ENCODE results near the gene ARHGAP22.

ARHGAP22 gene

DNA sequence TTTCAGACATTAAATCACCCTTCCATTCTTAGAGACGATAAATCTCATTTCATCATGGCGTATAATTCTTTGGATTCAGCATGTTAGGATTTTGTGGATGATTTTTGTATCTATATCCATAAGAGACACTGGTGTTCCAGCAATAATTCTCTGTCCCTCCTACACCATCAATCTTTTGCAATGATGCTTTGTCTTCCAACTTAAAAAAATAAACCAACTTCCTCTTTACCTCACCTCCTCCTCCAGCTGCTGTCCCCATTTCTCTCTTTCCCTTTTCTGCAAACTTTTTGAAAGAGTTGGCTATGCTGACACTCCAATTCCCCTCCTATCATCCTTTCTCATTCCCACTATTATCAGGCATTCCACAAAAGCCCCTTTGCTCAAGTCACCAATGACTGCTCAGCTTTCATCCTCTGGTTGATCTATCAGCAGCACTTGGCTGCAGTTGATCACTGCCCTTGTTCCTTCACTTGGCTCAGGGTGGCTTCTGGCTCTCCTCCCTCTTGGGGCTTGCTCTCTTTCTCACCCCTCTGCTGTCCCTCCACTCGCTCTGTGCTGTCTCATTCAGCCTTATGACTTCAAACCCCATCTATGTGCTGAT lies 130.0 kb downstream of the ARHGAP22 start:
- DNase-seq: no peak

DNA sequence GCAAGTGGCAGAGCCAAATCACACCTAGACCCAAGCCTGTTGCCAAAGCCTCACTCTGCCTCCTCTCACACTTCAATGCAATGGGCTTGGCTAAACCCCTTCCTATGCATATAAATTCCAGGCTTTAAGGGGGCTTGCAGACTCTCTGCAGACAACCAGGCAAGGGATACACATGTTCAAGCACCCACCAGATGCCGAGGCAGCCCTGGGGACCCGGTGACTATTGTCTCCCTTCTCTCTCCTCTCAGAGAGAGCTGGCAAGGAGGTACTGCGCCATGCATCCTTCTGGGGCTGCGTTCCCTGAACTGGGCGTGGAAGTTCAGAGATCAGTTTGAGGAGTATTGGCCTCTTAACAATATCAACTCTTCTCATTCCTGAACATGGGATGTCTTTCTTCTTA lies 131.2 kb downstream of the ARHGAP22 start:
- no peak for DNase-seq

DNA sequence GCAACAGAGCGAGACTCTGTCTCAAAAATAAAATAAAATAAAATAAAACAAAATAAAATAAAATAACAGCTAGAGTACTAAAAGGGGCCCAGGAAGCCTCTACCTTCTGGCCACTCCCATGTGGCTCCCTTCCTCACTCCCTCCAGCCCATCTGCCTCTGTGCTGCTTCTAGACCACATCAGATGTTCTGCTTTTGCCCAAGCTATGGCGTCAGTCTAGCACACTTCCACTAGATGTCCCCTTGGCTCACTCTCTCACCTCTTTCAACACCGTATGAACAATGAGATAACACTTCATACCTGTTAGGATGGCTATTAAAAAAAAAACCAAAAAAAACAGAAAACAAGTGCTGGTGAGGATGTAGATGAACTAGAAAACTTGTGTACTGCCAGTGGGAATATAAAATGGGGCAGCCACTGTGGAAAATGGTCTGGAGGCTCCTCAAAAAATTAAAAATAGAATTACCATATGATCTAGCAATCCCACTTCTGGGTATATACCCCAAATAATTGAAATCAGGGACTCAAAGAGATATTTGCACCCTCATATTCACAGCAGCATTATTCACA lies 132.3 kb downstream of the ARHGAP22 start:
- DNase-seq: no peak

DNA sequence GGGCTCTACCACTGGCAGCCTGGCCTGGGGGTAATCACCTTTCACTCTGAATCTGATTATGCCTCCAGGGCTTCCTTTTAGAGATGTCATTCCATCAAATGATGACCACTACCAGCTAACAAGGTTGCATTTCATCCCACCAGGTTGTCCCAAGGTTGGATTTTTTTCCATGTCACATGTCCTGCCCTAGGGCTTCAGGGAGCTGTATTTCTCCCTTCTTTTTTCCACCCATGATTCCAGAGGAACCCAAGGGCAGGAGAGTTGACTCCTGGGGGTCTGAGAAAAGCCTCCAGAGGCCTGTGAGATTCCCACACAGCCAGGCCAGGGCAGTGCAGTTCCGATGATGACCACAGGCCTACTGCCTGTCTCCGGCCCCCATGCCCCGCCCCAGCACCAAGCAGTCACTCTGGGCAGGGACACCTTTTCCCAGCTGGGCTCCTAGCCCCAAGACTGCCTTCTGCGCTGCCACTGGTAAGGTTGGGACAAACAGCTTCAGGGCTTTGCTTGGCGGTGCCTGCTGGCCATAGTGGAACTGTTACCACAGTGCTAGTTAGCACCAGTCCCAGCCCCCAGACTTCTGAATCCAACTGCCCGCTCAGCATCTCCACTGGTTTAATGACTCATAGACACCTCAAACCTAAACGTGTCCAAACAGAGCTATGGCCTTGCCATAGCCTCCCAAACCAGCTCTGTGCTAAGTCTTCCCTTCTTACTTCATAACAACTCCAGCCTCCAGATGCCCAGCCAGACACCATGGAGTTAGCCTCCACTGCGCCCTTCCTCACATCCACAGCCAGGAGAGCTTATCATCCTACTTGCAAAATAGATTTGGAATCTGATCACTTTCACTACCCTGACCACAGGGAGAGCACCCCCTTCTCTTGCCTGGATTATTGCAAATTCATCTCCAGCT lies 133.7 kb downstream of the ARHGAP22 start:
- DNase-seq: no peak

DNA sequence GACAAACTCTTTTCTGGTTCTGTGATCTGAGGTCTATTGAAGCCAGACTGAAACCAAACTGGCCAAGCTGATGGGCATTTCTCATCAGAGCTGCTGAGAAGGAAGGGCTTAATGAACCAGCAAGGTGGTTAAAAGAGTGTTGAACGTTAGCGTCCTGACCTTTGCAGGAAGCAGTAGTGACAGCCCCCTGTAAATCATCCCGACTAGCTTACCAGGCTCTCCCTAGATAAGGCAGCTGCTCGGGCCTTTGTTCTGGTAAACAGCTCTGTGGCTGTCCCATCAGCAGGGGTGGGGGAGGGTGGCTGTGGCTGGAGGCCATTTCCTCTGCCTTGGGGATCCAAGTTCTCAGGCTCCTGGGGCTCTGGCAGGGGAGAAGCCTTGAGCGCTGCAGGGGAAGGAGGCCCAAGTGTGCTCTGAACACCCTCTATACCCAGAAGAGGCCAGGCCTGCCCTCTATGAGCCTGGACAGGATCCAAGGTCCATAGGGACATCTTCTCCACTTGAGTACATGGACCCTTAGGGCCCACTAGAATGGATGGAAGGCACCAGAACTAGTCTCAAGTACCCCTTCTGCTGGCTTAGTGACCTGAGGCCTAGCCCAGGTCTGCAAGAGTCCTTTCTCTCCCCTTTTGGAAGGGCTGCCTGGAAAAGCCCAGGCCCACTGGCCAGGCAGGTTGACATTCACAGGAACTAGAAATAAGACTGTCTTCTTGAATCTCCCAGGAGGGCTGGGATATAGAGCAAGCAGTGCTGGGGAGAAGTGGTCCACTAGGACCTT lies 134.6 kb downstream of the ARHGAP22 start:
- DNase-seq: no peak

DNA sequence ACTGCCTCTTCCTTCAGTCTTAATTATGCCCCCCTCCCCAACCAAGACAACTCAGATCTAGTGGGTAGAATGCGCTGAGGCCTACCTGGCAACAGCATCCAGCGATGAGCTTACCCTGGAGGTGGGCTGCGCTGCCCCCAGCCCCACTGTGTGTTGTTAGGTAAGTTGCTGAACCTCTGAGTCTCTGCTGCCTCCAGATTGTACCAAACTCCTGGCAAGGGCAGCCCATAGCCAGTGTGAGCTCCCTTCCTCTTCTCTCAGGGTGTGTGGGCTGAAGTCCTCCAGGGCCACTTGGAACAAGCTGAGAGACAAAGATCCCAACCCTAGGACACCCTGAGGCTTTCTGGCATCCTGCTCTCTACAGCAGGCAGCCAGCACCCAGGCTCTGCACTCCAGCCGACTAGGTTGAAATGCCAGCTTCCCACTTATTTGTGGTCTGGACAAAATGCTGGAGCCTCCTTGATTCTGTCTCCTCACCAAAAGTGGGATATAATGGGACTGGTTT lies 135.3 kb downstream of the ARHGAP22 start:
- DNase-seq: no peak

DNA sequence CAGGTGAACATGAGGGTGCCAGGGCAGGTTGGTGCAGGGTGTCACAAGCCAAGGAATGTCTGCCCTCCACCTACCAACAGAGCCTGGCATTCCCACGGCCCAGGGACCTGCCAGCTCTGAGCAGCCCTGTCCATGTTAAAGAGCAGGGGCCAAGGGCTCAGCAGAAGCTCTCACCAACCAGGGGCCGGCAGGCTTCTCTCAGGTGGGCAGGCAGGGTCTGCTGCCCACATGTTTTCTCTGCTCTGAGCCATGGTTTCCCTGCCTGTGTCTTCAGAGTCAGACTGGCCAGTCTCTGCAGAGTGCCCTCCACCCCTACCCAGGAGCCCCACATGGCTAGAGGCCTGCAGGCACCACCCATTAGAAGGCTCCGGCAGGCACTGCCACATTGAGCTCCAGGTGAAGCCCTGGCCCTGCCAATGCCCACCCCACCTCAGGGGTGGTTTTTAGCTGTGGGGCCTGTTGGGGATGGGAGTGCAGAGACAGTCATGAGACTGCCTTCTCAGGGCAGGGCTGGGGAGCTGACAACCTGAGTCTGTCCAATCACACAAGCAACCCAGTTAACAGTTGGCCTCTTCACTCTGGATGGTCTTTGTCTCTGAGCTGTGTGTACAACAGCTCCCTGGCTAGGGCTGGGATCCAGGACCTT lies 135.9 kb downstream of the ARHGAP22 start:
- no peak for DNase-seq

DNA sequence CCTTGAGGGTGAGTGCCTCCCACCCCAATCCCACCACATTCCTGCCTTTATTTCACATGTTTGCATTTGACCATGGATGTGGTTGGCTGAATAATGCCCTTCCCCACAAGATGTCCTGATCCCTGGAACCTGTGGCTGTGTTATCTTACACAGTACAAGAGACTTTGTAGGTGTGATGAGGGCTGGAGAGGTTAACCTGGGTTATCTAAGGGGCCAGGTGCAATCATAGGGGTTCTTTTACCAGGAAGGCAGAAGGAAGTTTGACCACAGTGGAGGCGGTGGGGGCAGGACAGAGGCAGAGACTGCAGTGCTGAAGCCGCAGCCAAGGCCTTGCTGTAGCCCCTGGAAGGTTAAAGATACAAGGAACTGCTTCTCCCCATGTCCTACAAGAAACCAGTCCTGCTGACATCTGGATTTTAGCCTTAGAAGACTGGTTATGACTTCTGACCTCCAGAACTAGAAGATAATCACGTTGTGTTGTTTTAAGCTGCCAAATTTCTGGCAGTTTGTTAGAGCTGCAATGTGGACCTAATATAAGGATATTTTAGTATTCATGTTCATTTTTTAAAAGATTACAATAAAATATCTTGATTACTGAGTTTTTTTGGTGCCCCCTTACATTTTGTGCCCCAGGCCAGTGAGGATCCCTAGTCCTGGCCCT lies 136.6 kb downstream of the ARHGAP22 start:
- no peak for DNase-seq

DNA sequence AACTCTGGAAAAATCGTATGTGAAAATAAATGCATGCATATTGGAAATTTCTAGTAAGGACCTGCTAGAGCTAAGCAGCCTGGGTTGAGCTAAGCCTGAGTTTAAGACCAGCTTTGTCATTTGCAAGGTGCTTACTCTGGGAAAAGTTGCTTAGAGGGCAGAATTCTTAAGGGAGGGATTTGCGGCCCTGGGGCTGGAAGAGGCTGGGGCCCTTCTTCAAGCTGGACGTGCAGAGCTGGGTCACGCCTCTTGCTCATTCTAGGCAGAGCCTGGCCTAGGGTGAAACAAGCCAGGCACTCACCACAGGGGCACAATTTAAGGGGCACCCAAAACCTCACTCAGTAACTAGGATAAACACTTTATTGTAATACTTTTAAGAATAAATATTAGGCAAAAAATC lies 137.2 kb downstream of the ARHGAP22 start:
- no peak for DNase-seq

DNA sequence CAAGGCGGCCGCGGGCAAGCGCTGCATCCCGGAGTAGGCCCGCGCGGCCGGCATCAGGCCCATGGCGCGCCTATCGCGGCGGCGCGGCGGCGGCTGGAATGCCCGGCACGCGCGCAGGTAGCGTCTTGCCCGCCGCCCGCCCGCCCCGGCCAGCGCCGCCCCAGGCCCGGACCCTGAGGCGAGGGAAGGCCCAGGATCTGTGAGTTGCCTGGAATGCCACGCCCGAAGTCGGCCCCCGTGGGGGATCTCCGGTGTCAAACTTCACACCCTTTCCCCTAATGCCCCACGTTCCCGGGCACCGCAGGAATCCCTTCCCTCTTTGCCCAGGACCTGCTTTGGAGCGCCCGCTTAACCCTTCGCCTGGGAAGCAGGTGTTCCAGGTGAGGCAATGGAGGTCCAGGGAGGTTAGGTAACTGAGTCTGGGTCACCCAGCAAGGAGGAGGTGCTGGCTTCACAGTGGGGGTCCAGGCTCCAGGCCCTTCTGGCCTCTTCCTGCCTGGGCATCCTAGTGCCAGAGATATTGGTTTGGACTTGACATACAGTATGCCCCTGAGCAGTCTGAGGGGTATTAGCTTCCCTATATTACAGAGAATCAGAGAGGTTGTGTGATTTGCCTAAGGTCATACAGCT lies 138.1 kb downstream of the ARHGAP22 start:
- no peak for DNase-seq

DNA sequence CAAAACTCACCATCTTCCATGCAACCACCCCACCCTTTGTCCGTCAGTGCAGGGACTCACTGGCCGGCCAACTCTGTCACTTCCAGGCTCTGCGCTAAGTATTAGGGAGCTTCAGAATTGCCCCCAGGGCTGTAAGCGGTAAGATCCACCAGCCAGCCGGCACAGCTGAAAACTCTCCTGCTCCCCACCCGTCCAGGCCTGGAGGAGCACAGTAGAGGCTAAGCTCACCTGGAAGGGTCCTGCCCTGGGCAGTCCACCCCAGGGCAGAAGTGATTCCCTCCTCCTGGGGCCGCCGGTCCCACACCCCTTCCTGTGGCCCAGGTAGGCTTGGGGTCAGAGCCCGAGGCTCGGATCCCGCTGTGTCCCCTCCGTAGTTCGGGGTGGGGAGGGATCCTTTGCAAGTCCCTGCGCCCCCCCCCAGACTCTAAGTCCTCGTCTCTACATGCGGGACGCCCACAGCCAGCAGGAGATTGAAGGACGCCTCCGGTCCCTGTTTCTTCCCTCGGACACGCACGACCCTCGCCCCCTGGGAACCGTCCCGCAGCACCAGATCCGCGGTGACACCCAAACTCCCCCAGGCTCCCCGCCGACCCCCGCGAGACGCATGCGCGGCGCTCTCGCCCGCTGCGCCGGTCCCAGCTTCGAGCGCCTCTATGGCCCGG lies 138.9 kb downstream of the ARHGAP22 start:
- no peak for DNase-seq

DNA sequence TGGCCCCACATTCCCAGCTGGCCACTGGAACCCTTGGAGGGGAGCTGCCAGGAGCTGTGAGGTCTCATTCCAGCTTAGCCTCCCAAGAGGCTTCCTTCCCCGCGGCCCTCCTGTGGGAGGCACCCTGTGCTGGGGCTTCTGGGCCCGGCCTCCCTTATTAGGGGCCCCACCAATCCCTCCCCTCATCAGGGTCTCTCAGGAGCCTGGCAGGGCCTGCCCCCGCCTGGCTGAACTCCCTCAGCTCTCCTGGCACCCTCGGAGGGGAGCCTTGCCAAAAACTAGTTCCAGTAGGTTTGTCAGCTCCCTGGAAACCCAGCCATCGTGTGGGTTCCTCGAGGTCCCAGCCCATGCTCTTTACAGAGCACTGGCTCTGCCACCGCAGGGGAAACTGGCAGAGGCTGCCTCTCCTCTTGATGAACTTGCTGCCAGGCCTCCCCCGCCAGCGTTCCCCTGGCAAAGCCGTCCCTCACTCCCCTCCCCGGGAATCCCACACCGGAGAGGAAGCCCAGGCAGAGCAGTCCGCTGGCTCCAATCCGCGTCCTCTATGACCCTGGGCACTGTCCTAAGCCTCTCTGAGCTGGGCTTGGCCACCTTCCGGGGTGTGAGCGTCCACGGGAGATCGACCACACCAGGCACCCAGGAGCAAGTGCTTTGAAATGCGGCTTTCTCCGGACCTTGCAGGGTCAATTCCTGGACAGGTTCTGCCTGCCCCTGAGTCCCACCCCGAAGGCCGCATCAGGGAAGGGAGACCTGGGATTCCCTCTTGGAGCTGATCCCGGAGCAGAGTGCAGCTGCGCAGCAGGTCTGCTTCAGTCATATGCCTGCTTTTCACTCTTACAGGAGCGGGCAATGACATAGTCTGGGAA lies 139.8 kb downstream of the ARHGAP22 start:
- DNase-seq: no peak

DNA sequence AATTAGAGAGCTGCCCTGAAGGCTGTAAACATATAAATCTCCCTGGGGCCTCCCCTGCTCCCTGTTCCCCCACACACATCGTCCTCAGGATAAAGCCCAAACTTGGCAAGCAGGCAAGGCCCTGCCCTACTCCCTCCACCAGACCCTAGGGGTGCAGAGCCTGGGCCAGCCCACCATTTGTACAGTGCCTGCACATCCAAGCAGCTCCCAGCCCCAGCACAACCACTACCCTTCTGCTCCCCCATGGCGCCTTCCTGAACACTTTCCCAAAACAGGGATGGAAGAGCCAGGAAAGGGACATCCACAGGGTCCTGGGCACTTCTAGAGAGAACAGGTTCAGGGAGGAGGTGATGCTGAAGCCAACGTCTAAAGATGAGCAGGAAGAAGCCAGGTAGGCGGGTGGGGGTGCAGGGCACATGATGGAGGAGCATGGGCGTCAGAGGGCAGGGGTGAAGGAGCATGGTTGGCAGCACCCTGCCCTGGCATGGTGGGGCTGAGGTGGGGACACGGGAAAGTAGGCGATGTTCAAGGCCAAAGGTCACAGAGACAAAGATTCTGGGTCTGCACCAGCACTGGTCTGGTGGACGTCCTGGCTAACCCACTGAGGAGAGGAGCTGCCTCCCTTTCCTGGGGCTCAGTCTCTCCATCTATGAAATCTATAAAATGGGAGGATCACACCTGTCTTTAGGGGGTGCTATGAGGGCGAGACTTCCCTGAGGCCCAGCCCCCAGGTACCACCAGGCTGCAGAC lies 140.6 kb downstream of the ARHGAP22 start:
- no peak for DNase-seq

DNA sequence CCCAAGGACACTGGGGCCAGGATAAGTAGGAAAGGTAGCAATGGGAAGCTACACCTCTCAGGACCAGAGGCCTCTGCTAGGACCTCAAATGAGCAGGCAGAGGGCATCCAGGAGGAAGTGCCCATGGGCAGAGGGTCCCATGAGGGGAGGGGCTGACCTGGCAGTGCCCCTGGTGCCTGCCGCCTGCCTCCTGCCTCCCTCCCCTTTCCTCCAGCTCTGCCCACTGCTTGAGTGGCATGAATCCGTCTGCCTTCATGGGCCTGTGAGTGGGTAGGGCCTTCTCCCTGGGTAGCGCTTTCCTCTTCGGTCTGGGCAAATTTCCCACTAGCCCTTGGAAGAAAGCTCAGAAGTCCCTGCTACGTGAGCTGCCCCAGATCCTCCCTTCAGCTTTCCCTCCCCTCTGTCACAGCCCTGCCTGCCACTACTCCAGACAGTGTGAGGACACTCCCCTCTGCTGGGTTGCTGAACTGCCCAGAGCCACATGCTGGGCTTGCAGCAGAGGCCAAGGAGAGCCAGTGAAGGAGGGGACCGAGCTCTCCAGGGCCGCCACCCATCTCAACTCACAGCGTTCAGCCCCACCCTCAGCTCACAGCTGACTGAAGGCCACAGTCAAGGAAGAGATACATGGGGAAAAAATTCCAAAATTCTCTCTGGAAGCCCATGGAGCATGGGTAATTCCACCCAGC lies 141.4 kb downstream of the ARHGAP22 start:
- DNase-seq: no peak

DNA sequence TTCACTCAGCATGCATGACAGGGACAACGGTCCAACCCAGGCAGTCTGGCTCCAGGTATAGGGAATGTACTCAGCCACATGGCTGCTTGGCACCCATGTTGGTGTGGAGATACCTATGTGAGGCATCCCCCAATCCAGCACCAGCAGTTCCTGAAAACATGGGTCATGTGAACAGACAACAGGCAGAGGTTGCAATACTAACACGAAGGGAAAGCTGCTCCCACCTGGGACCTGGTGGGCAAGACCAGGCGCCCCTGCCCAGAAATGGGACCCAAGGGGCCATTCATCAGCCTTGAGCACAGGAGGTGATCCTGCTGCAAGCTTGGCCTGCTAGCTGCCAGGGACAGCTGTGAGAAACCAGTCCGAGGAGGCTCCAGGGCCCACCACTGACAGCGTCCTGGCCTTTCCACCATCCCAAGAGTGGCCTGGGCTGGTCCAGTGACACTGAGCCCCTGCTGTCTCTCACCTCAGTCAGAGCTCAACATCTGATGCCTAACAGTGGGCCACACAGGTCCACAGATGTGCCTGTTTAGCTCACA lies 142.3 kb downstream of the ARHGAP22 start:
- DNase-seq: no peak

DNA sequence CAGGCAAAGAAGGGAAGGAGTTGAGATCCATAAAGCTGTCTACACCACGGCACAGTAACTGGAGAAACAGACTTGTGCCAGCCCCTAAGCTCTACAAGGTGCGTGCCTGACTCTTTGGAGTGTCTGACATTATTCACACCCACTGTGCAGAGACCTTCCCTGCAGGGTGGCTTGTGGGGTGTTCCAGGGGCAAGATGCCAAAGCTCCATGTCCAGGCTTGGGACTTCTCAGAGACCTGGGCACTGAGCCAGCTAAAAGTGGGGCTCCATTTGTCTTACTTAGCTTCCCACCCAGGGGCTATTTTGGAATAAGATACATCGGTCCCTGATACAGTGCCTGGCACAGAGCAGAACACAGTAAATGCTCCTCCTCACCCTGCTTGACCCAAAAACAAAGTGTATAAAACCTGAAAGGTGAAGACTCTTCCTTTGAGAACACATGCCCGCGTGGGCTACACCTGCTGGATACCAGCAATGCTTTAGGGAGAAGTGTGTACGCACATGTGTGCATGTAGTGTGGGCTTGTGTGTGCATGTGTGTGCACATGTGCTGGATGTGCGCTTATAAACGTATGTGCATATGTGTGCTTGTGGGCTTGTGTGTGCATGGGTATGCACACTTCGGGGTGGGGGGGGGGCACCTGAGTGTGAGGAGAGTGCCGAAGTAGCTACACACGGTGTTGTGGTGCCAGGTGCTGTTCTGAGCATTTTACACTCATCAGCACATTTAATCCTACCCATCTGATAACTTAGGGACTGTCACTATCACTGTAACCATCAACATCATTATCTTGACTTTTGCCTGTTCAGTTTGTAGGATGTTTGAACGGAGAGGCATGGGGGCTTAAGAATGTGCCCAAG lies 143.0 kb downstream of the ARHGAP22 start:
- DNase-seq: no peak

DNA sequence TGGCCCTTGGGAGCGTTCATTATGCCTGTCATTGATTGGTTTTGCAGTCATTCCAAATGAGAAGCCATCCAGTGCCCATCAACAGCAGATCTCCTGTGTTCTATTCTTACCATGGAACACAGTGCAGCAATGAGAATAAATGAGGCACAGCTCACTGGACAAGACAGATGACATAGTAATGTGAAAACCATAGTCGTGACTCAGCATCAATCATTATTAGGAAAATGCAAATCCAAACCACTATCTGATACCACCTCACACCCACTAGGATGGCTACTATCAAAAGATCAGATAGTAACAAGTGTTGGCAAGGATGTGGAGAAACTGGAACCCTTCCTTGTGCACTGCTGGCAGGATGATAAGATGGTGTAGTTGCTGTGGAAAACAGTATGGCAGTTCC lies 144.7 kb downstream of the ARHGAP22 start:
- no peak for DNase-seq
